GM19240 (cell line): ENCODE results near the gene SLC9C2.
"Not testable (repeated sequence)": the region's sequence is repeated elsewhere in the genome, so short reads cannot be mapped to it uniquely, and the experiment has no call there.

ENCODE experiments used
- DNase-seq: peaks from one replicate; pipeline ENCODE4 v3.0.0; 2011; ENCODE audit warnings: low spot score; ENCODE audit not compliant: insufficient read length

Gene SLC9C2, protein sequence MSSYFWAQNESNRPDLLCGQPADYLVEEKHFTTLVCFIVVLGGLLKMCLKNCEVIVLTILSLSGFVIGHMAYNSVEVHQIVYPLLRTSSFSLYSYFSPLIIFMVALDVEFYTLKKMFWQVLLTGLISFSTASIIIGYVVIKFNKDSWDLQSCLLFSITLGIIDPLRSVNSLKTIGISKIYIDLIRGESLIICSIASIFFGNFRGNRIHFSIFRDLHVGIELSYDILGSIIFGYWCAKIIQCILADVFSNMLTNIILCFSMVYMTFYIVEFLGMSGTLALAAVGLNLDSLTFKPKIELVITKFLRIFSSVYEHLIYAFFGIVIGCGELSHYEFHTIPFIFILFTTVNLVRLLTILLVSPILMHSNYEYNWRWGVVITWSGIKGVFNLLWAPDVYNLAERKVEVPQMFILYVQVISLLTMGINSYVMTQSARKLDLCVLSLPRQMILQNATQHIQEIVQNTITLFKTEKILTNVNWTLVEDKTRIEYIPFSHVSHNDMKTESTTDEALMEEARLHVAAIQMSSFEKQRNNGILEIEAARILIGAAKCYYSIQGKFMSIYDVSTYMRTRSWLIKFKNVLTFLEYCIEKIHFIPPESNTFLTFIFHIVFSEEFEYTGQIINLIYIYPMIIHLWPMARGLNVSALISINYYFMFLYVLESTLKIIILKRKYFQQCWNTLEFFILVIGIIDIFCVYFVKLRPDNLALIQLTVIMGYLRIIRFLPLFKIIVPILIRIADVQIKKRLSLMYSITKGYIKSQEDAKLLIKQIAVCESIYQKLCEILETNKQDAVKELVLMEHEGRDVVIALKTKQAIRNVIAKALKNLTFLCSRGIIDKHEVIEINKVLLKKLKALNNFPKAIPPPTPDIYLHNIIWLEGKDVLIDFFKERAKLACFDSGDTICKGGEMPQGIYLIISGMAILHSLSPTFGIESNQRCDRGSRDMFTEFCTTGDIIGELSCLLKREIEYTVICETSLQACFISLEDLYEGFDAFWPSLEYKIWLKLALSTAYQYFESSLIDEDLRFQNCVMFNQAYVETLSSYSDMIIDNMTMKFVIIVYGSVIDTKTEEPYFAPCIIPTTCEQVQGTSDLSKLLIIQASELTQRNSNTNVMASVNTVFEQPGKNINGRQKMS

DNA sequence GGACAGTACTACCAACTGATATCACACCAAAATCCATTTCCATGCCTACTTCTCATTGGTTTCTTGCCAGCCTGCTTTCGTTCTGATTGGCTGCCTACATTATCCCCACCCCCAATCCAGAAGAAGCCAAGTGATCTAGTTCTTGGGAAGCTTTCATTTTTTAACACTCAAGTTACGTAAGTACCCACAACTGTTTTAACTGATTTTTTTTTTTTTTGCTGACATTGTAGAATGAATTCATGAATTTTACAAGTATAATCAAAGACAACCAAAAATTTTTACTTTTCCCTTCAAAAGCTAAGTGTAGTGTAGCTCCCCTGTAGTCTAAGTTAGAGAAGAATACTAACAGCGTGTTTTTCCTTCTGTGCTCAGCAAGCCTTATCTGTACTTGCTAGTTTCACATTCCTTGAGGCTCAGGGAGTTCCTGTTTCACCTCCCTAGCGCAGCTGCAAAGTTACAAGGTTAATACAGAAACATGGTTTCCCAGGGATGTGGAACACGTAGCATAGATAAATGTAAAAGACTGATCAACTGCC lies at the start of gene SLC9C2:
TSS of gene SLC9C2 (minus strand) at position 17 of the 536 bp plus-strand sequence. CDS start 1,296 bp downstream, outside the sequence.
- no peak for DNase-seq

DNA sequence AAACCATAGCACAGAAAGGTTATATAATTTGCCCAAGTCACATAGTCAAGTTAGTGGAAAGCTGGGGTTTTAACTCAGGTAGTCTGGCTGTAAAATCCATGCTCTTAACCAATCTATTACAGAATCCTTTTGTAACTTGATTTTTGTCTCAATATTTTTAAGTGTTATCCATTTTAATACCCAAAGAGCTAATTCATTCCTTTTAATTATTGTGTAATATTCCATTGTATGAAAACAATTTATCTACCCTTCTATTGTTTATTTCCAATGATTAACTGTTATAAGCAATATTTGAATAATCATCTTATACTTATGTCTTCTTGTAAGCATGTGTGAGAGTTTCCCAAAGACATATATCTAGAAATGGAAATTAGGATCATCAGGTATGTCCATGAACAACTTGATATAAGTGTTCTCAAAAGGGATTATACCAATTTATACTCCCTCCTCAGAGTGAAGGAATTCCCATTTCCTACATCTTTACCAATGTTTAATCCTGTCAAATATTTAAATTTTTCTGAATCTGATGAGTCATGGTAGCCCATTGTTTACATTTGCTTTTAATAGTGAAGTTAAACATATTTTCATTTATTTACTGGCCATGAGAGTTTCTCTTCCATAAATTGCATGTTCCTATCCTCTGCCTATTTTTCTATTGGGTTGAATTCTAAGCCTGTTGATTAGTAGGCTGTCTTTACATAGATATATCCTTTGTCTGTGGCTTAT lies 46.2 kb upstream of the SLC9C2 start:
- DNase-seq: no peak

DNA sequence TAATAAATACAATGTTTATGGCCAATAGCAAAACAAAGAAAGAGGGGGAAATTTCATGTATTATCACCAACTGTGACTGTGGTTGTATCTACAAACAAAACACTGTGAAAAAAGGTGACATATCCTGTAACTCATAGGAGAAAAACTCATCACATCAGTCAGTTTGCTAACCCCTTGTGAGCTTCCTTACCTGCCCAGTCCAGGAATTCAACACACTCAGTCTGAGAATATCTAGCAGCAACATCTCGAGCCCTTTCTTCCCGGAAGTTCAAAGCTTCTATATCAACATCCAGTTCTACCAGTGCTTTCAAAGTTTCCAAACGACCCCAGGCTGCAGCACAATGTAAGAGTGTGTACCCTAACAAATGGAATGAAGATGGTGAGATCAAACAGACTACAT lies 43.8 kb upstream of the SLC9C2 start:
- no peak for DNase-seq

DNA sequence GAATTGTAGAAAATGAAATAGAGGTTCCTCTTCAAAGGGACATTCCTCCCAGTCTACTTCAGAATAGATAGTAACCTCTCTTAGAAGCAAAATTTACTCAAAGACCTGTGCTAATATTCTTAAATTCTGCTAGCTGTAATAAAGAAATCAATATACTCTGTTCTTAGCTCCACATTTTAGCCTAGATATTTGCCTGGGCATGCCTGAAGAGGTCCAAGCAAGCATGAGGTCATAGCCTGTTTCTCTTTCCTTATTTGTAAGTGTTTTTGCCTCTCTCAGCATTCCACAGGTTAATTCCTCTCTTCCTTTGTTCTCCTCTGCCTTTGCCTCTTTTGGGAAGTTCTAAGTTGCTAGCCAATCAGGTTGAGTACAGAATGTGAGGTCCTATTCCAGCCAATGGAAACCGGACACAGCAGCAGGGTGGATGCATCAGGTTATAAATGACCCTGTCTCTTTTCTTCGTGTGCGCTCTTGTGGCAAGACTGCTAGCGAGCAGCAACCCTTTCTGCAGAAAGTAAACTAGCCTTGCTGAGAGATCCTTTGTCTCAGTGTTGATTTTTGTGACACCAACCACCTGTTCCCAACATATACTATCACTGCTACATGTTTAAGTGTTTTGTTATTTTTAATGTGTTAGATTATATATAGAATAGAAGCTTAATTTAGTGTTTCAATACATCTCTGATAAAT lies 39.7 kb upstream of the SLC9C2 start:
- DNase-seq: not testable (repeated sequence)

DNA sequence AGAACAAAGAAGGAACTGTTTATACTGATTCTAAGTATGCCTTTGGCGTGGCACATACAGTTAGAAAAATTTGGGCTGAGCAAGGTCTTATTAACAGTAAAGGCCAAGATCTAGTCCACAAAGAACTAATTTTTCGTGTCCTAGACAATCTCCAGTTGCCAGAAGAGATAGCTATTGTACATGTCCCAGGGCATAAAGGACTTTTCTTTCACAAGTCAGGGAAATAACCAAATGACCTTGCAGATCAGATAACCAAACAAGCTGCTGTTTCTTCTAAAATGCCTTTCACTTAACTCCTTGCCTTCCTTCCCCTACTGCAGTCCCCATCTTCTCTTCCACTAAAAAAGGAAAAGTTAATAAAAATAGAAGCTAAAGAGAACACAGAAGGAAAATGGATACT lies 36.2 kb upstream of the SLC9C2 start:
- no peak for DNase-seq

DNA sequence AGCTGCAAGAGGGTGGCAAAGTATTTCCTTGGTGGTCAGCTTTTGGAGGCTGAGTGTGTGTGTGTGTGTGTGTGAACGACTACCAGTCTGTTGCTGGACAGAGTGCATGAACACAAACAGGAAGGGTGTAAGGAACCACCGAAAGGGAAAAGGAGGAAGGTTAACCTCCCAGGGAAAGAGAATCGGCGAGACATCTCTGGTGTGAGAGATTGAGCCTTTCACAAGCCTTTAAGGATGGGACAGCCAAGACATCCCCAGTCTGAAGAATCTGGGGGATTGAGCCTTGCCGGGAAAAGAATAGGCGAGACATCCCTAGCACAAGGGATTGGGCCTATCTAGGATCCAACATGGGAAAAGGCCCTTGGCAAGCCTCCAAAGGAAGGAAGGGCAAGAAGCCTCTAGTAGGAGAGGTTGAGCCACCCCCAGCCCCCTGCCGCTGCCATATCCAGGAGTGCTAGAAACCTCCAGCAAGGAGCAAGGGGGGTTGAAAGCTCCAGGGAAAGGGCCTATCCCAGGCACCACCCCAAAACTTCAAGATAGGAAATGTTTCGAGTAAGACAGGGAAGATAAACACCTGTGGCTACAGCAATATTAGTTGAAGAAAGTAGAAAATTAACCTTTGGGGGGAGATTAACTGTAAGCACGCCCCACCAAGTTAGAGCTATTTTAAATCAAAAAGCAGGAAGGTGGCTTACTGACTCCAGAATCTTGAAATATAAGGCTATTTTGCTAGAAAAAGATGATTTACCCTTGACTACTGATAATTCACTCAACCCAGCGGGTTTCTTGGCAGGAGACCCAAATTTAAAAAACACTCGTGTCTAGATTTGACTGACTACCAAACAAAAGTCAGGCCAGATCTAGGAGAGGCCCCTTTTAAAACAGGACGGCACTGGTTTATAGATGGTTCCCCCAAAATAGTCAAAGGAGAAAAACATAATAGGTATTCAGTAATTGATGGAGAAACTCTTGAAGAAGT lies 35.5 kb upstream of the SLC9C2 start:
- no peak for DNase-seq

DNA sequence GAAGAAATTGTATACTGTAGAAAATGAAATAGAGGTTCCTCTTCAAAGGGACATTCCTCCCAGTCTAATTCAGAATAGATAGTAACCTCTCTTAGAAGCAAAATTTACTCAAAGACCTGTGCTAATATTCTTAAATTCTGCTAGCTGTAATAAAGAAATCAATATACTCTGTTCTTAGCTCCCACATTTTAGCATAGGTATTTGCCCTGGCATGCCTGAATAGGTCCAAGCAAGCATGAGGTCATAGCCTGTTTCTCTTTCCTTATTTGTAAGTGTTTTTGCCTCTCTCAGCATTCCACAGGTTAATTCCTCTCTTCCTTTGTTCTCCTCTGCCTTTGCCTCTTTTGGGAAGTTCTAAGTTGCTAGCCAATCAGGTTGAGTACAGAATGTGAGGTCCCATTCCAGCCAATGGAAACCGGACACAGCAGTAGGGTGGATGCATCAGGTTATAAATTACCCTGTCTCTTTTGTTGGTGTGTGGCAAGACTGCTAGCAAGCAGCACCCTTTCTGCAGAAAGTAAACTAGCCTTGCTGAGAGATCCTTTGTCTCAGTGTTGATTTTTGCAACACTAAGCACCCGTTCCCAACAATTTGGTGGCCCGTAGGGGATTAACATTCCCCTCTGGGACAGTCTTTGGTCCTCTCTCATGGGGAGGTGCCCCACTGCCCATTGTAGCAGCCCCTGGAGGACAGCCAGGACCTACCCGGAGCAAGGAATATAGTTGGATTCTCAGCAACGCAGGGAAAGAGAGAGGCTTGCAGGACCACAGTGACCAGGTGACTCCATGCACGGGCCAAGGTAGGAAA lies 34.6 kb upstream of the SLC9C2 start:
- not testable (repeated sequence) for DNase-seq

DNA sequence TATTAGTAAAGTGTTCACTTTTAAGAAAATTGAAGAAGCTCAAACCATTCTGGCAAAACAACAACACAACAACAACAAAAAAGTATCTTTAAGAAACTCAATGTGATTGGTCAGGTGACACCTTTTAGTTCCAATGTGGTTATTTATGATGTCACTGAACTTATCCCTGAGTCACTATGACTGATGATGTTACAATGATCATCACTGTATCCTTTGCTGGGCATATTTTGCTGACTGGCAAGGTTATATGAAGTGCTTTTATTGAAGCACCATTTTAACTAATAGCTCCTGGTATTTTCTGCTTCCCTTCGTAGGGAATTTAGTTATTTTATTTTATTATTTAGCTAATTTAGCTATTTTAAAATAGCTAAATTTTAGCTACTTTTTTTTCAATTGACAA lies 32.2 kb upstream of the SLC9C2 start, which contains the start of gene TEX50:
TSS of gene TEX50 (plus strand) at position 223 of the 400 bp plus-strand sequence. CDS start 184 bp downstream, outside the sequence.
- no peak for DNase-seq

DNA sequence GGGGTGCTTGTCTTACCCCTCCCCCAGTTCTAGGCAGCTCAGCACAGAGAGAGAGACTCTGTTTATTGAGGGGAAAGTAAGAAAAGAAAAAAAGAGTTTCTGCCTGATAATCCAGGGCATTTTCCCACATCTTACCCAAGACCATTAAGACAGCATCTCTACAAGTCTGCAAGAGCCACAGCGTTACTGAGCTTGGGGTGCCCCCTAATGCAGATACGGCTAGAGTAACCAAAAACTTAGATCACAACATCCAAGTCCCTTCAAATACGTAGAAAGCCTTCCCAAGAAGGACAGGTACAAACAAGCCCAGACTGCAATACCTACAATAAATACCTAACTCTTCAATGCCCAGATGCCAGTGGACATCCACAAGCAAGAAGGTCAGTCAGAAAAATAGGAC lies 26.0 kb upstream of the SLC9C2 start:
- DNase-seq: no peak

DNA sequence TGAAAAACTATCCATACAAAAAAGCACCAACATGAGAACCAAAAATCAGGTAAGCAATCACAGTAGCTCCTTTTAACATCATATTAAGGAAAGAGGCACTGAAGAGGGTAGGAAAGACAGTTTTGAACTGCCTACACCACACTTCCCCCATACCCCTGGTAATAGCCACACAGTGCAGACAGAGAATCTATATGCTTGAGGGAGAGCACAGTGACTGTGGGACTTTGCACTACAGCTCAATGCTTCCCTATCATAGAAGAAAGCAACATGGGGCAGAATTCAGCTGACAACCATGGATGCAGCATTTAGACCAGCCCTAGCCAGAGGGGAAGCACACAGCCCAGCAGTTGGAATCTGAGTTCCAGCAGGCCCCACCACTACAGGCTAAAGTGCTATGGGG lies 24.4 kb upstream of the SLC9C2 start:
- DNase-seq: no peak

DNA sequence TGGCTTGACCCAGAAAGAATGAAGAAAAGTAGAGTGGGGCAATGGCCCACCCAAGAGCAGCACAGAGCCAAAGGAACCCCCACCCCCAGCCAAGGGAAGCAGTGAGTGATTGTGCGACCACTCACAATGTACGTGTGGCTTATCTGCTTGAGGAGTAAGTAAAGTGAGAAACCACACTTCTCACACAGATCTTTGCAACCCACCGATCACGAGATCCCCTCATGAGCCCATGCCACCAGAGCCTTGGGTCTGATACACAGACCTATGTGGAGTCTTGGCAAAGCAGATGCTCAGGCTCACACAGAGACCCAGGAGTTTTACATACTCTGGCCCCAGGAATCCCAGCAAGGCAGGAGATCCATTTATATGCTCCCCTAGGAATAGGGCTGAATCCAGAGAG lies 14.0 kb upstream of the SLC9C2 start:
- no peak for DNase-seq

DNA sequence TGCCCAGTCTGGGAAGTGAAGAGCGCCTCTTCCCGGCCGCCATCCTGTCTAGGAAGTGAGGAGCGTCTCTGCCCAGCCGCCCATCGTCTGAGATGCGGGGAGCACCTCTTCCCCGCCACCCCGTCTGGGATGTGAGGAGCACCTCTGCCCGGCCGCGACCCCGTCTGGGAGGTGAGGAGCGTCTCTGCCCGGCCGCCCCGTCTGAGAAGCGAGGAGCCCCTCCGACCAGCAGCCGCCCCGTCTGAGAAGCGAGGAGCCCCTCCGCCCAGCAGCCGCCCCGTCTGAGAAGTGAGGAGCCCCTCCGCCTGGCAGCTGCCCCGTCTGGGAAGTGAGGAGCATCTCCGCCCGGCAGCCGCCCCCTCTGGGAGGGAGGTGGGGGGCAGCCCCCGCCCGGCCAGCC lies 10.2 kb upstream of the SLC9C2 start:
- DNase-seq: not testable (repeated sequence)

DNA sequence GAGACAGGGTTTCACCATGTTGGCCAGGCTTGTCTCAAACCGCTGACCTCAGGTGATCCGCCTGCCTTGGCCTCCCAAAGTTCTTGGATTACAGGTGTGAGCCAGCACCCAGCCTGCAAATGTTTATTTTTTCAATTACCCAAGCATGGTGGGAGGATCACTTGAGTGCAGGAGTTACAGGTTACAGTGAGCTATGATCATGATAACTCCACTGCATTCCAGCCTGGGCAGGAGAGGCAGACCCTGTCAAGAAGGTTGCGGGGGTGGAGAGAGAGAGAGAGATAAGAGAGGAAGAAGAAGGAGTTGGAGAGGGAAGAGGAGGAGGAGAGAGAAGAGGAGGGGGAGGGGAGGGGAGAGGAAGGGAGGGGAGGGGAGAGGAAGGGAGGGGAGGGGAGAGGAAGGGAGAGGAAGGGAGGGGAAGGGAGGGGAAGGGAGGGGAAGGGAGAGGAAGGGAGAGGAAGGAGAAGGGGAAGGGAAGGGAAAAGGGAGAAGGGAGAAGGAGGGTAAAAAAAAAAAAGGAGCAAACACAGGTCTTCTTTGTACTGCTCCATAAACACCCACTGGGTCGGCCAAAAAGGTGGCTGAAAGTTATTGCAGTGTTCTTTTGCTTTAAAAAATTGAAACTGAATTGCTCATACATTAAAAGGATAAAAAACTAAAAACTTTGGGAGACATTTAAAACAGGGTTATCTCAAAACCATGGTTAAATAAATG lies 5.8 kb upstream of the SLC9C2 start:
- DNase-seq: no peak

DNA sequence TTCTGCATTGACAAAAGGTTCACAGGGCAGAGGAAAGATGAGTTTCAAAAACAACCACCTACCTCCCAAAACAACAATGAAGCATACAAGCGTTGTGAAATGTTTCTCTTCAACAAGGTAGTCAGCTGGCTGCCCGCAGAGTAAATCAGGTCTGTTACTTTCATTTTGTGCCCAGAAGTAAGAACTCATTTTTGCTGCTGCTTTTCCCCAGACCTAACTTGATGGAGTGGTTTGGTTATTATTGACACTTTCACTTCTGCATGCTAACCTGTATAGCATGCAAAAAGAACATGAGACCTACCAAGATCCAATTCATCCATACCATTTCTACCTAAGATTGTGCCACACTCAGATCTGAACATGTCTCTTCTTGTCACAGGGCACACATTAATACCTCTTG lies 1.3 kb downstream of the SLC9C2 start:
- DNase-seq: no peak

DNA sequence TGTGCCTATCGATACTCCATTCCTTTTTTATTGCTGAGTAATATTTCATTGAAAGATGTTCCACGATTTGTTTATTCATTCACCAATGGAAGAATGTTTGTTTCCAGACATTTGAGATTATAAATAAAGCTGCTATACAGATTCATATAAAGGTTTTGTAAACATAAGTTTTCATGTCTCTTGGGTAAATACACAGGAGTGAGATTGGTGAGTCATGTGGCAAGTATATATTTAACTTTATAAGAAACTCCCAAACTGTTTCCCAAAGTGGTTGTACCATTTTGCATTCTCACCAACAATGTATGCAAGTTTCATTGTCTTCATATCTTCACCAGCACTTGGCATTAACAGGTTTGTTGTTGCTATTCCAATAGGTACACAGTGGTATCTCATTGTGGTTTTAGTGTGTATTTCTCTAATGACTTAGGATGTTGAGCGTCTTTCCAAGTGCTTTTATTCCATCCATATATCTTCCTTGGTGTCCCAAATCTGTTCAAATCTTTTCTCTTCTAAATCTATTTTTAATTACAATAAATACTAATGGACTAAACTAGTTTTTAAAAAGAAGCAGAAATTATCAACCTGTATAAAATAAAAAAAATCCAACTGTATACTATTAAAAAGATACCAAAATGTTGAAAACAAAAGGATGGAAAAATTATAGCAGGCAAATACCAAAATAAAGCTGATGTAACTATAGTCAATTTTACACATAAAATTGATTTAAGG lies 6.6 kb downstream of the SLC9C2 start:
- no peak for DNase-seq

DNA sequence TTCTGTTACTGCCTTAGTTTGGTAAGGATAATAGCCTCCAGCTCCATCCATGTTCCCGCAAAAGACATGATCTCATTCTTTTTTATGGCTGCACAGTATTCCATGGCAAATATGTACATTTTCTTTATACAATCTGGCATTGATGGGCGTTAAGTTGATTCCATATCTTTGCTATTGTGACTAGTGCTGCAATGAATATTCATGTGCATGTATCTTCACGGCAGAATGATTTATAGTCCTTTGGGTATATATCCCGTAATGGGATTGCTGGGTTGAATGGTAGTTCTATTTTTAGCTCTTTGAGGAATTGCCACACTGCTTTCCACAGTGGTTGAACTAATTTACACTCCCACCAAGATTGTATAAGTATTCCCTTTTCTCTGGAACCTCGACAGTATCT lies 11.7 kb downstream of the SLC9C2 start:
- DNase-seq: not testable (repeated sequence)

DNA sequence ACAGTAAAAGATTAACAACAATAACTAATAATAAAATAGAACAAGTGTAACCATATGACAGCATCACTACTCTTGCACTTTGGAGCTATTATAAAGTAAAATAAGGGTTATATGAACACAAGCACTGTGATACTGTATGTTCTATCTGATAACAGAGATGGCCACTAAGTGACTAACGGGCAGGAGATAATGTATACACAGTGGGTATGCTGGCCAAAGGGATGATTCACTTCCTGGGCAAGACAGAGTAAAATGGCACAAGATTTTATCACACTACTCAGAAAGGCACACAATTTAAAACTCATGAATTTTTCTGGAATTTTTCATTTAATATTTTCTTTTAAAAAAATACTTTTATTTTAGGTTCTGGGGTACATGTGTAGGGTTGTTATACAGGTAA lies 12.3 kb downstream of the SLC9C2 start:
- no peak for DNase-seq
